ENCODE results near the gene AGER.
A peak's percentile ranks its signal among the peaks of the same experiment; 100 is the strongest.
"Not testable (repeated sequence)": the region's sequence is repeated elsewhere in the genome, so short reads cannot be mapped to it uniquely, and the experiment has no call there.

The AGER gene

DNA sequence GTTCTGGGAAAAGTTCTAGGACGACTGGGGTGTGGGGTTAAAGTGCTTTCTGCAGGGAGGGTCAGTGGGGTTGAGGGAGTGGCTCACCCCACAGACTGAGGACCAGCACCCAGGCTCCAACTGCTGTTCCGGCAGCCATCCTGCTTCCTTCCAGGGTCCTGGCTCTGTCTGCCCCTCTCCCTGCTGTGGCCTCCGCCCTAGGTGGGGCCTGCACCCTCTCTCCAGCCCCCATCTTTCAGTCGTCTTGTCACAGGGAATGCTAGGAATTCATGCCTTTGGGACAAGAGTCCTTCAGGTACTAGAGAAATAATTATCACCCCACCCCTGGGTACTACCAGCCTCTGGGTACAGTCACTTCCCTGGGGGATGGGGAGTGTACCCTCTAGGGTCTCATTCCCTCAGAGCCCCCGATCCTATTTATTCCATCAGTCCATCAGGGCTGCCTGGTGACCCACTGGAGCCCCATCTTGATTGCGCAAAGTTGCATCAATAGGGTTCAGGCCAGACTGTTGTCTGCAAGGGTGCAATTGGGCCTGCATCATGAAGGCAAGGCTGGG is at the start of gene AGER:
Gene AGER, minus strand, starts transcription at position 170 of the 557 bp plus-strand sequence. Its CDS starts 31 bp downstream, at position 139.
- no peak for DNase-seq (ENCODE audit: low spot score)

DNA sequence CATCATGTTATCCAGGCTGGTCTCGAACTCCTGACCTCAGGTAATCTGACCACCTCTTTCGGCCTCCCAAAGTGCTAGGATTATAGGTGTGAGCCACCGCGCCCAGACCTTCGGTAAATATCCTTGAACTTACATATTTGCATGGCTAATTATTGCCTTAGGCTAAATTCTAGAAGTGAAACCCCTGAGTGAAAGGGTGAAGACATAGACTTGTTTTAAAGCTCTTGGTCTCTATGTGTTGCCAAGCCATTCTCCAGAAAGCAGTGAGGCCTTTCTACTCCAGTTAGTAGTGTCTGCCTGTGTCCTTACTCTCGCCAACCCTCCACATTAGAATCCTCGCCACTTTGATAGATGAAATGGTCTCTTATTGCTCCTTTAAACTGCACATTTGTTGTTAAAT is 42.4 kb upstream of the AGER start:
- DNase-seq (ENCODE audit: low spot score): no peak

DNA sequence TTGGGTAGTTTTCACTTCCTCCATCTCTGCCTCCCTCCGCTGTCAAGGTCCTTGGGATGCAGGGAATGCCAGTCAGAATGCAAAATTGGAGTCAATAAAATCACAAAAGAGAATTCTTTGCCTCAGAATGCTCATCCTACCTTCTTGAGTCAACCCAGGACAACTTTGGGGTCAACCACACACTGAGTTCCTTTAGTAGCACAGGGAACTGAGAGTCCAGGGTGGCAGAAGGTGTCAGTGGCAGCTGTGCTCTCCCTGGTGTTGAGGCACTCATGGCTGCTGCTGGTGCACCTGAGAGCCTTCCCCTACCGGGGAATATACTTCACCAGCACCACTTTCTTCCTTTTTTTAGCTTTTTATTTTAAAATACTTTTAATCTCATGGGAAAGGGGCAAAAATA is 40.6 kb upstream of the AGER start:
- no peak for DNase-seq (ENCODE audit: low spot score)

DNA sequence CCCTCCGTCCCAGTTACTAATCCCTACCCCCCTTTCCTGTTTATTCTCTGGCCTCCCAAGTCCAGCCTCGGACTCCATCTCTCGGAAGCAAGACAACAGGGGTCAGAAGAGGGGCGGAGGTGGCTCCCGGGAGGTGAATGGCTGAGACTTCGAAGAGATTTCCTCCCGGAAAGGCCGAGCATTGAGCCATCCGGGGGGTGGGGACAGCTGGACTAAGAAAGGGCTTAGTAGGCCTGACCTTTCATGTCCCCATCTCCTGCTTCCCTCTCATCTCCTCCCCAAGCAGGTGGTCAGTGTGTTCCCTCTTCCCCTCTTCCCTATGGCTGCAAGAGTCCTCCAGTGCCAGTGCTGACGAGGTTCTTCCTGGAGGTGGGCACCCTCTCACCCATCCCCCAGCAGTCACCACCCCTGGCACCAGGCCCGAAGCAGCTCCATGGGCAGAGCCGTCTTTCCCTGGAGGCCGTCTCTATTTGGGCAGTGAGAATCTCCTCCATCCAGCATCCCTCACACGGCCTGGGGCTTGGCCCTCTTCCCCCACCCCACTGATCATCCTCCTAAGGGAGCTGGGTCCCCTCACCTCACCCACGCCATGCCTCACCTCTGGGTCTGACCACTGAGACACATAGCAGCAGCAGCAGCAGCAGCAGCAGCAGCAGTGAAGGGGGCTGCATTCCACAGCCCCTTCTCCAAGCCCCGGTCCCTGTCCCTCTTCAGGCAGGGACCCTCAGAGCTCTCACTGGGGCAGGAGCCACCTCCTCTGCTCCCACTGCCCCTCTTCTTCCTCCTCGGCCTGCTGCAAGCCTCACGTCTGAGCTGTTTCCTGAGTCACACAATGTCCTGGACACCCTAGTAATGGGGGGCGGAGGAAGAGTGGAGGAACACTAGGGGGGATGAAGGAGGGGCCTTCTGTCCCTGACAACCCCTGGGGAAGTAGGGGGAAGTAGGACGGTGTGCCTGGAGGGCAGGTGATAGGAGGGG is 39.5 kb upstream of the AGER start, which contains the start of gene NOTCH4:
Gene NOTCH4, minus strand, starts transcription at position 810 of the 978 bp plus-strand sequence. Its CDS starts 139 bp downstream, at position 671.
- no peak for DNase-seq (ENCODE audit: low spot score)

DNA sequence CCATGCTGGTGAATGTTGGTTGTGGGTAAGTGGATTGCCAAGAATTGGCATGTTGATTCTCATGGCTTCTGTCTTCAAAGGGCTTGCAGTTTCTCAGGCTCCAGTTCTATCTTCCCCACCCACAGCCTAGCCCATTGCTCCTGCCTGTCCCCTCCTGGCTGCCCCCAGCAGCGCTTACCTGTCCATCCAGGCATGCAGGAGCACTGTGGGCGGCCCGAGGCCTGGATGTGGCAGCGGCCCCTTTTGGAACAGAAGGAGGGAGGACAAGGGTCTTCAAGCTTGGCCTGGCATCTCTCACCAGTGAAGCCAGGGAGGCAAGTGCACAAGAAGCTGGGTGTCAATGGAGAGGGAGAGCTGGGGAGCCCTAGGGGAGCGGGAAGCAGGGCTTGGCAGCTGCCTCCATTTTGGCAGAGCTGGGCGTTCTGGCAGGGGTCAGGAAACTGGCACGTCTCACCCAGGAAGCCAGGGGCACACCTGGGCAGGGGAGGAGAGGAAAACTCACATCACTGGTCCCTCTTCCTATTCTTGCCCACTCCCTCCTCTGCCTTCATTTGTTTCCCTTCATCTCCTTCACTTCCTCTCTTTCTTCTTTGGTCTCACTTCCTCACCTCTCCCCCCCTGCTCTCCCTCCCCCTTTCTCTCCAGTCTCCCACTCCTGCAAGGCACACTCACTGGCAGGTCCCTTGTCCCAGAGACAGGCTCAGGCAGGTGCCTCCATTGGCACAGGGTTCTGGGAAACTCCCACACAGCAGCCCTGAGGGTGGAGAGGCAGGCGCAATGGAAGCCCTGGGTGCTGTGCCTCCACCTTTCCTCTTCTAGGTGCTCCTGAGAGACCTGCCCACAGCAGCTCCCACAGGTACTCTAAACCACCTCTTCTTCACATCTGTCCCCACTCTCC is 38.5 kb upstream of the AGER start:
- no peak for DNase-seq (ENCODE audit: low spot score)

DNA sequence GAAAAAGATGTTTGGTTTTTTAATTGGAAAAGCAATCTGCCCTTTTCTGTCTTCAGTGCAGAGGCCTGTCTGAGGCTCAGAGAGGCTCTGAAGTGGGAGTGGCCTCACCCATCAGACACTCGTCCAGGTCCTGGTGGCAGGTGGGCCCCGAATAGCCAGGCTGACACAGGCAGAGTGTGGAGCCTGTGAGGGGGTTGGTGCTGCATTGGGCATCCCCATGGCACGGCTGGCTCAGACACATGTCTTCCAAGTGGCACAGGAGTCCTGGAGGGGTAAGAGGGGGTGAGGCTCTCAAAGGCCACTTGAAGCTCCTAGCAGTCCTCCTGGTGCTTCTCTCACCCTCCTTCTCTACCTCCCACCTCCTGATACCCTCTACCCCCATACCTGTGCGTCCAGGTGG is 36.0 kb upstream of the AGER start:
- DNase-seq (ENCODE audit: low spot score): no peak

DNA sequence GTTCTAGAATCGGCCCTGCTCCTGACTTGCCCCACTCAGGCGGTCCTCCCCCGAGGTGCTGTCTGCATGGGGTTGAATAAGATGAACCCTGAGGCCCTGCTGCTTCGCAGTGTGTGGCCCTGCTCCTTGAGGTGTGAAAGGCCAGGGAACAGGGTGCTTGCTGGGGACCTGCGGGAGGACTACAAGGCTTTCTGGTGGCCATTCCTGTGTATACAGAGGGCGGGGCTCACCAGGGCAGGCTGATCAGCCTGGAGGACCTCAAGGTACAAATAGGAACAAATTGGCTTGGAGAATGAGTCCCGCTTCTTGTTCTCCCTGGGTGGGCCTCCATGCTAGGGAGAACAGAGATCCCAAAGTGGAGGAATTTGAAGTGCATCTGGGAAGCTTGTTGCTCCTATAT is 34.1 kb upstream of the AGER start:
- no peak for DNase-seq (ENCODE audit: low spot score)

DNA sequence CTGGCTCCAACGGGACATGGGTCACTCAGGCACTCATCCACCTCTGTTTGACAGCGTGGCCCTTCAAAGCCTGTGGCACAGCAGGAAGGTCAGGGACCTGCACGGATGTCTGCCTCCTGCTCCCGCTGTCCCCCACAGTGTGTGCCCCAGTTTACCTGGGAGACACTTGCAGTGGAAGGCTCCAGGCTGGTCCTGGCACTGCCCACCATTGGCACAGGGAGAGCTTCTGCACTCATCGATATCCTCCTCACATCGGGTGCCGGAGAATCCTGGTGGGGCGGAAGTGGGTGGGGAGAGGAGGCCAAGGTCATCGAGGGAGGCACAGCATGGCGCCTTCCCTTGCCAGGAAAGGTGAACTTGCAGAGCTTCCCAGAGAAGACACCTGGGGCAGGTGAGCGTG is 32.9 kb upstream of the AGER start:
- no peak for DNase-seq (ENCODE audit: low spot score)

DNA sequence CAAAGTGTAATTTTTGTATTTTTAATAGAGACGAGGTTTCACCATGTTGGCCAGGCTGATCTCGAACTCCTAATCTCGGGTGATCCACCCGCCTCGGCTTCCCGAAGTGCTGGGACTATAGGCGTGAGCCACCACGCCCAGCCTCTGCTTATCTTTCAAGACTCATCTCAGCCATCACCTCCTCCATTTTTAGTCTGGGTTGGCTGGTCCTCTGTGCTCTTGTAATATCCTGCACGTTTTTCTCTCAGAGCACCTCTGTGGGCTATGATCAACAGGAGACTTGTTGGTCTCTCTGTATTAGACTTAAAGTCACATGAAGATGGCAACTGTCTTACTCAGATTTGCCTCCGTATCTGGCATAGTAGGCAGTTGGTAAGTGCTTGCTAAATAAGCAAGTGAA is 32.2 kb upstream of the AGER start:
- DNase-seq (ENCODE audit: low spot score): no peak

DNA sequence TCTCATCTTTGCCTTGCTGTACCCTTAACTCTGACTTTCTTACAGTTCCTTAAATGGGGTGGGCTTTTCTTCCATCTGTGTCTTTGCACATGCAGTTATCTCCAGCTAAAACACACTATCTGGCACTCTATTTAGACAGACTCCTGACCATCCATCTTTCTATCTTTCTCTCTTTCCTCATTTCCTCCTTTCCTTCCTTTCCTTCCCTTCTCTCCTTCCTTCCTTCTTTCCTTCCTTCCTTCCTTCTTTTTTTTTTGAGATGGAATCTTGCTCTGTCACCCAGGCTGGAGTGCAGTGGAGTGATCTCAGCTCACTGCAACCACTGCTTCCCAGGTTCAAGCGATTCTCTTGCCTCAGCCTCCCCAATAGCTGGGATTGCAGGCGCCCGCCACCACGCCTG is 31.6 kb upstream of the AGER start:
- no peak for DNase-seq (ENCODE audit: low spot score)

DNA sequence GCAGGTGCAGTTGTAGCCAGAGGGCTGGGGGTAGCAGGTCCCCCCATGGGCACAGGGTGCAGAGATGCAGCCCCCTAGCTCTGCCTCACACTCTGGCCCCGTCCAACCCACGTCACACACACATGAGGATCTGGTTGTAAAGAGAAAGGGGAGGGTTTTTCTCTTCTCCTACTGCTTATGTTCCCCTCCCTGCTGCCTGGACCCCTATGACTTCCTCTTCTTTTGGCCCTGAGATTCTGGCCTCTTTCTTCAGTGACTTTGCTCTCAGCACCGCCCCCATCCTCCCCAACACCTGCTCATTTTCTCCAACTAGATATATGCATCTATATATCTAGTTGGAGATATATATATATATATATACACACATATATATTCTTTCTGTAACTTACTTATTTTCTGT is 30.1 kb upstream of the AGER start:
- DNase-seq (ENCODE audit: low spot score): no peak

DNA sequence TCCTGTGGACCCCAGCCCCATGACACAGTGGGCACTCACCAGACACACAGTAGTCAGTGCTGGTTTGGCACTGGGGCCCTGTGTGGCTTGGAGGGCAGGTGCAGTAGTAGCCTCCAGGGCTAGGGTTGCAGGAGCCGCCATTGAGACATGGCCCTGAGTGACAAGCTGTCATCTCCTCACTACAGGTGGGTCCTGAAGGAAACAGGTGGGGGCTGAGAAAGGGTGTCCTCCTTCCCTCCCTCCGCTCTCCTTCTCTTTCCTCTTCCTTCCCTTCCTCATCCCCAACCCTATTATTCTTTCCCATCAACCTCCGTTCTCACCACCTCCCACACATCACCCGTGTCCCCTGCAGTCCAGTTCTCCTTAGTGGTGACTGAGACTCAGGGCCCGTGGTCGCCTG is 29.6 kb upstream of the AGER start:
- DNase-seq (ENCODE audit: low spot score): no peak

DNA sequence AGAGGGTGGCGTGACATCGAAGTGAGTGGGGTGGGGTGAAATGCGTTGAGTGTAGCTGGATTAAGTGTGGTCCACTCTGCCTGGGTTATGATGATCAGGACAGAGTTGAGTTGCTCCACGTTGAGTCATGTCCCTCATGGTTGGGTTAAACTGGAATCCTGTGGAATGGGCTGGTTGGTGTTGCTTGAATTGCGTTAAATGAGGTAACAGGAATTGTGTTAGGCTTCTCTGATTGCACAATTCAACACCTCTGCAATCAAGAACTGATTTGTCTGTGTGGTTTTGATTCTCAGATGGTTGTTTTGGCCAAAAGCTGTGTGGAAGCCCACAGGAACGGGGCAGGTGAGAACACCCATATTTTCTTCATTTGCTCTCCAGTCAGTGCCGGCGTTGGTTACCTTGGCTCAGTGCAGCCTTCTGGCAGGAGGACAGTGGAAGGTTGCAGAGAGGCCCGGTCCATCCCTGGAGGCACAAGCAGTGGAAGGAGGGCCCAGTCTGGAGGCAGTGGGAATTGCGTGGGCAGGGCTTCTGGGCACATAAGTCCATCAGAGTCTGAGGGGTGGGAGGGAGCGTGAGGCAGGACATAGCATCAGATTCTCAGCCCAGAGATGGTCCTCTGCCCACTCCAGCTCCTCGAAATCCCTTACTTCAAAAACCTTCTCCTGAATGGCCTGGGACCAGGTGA is 28.2 kb upstream of the AGER start:
- no peak for DNase-seq (ENCODE audit: low spot score)

DNA sequence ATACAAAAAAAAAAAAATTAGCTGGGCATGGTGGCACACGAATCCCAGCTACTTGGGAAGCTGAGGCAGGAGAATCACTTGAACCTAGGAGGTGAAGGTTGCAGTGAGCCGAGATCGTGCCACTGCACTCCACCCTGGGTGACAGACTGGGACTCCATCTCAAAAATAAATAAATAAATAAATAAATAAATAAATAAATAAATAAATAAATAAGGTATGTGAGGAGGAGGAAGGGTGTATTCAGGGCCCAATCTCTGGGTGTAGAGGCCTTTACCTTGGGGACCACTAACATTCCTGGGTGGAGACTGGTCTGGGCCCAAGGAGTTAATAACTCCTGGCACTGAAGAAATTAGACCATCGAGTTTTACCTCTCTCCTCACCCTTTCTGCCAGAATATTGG is 27.4 kb upstream of the AGER start:
- not testable (repeated sequence) for DNase-seq (ENCODE audit: low spot score)

DNA sequence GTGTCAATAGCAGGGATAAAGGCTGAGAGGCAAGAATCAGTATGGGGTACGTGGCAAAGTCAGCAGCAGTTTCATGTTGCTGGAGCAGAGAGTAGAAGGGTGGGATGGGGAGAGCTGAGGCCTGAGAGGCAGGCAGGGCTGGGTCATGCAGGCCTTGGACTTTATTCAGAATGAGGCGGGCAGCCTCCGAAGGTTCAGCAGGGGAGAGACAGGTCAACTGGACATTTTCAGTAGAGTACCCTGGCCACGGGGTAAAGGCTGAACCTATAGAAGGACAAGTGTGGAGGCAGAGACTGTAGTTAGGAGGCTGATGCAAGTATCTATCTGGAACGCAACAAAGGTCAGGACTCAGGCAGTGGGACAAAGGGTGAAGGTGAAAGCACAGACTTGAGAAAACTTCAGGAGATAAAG is 26.1 kb upstream of the AGER start:
- peak; percentile 15 for DNase-seq (ENCODE audit: low spot score)

DNA sequence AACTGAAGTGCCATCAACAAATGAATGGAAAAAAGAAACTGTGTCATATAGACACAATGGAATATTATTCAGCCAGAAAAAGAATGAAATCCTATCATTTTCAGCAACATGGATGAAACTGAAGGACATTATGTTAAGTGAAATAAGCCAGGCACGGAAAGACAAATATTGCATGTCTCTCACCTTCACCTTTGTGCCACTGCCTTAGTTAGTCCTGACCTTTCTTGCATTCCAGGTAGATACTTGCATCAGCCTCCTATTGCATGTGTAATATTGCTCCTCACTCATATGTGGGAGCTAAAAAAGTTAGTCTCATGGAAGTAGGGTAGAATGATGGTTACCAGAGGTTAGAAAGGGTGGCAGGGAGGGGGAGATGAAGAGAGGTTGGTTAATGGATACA is 24.9 kb upstream of the AGER start:
- DNase-seq (ENCODE audit: low spot score): no peak

DNA sequence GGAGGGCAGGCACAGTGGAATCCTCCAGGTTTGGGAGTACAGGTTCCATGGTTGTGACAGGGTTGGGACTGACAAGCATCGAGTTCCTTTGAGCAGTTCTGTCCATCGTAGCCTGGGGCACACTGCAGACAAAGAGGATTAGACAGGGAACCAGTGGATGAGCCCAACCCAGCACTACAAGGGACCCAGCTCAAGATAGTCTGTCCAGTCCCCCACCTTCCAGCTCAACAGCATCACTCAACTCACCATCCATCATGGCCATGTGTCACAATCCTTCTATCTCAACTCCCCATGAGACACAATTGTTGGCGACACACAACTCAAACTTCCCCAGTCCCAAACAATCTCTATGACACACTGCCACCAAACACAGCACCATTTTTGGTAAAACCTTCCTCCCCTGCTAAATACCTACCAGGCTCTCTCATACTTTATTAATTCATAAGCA is 20.2 kb upstream of the AGER start:
- DNase-seq (ENCODE audit: low spot score): no peak

DNA sequence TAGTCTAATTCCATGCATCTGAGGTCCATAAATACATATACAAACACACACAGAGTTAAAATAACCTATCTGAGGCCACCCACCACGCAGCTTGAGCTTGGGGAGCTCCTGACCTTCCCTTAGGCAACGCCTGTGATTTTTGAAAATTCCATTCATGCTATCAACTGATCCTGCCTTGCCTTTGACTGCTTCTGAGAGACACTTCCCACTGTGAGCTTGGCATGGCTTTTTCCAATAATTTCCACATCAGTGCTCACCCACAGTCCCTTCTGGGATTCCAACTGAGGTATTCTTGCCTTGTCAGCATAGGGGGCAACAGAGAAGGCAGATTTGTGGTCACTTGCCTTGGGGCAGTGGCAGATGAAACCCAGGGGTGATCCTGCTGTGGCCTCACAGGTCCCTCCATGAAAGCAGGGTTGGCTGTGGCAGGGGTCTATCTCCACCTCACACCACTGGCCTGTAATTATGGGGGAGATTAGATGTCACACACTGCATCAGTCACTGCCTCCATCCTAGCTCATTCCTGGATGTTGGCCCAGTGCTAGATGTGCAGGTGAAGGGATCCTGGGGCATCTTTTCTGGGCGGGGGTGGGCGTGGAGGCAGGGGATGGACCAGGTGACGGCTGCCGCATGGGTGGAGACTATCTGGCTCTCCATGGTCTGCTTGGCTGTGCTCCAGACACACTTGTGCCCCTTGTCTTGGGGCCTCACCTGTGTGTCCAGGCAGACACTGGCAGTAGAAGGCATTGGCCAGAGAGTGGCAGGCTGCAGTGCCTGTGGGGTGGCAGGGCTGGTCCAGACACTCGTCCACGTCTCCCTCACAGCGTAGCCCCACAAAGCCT is 19.6 kb upstream of the AGER start:
- no peak for DNase-seq (ENCODE audit: low spot score)

DNA sequence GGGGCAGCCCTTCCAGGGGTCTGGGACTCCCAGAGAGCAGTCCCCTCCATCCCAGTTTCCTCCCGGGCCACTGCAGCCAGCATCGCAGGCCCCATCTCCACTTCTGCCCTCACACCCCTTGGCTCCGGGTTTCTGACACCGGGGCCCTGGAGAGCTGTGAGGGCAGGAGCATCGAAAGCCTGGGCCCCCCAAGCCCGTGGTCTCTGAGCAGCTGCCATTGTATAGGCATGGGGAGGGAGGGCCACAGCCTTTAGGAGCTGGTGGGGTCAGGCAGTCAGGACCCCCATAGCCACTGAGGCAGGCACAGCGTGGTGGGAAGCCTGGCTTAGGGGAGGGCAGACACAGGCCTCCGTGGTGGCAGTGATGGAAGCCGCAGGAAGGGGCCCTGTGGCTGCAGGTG is 18.1 kb upstream of the AGER start:
- no peak for DNase-seq (ENCODE audit: low spot score)

DNA sequence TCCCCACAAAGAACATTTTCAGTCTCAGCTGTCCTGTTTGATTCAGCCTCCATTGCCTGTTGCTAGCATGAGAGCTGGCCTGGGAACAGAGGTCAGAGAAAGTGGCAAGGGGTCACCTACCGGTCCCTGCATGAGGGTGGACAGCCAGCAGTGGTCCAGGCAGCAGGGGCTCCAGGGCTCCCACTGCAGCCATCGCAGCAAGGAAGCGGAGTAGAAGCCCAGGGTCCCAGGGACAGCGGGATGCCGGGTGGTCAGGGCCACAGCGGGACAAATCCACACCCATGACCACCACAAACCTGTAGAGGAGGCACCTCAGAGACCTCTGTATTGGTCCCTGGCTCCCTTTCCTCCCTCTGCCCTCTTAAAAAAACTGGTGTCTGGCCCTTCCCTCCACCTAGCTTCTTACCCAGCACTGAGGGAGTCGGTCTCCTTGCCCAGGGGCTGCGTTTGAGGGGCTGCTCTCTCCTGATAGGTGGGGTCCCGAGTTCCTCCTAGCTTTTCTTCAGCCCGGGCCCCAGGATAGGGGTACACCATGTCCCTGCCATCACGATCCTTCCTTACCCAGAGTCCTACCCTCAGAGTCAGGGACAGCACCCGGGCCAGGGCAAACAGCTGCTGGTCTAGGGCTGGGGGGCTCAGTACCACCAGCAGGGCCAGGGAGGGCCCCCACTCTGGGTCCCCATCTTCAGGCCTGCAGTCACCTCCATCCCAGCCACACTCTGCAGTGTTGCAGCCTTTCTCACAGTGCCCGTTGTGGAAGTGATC is 16.8 kb upstream of the AGER start:
- no peak for DNase-seq (ENCODE audit: low spot score)

All from left forelimb (tissue), 1 donor.